Activated naive CD4-positive, alpha-beta T cell treated with anti-CD3 and anti-CD28 coated beads, Interleukin-2, amount 50 U/mL, for 24 hours (primary cell): ENCODE results near the gene RBMS3.
"Not testable (repeated sequence)": the region's sequence is repeated elsewhere in the genome, so short reads cannot be mapped to it uniquely, and the experiment has no call there.

Experiments
- H3K27ac Mint-ChIP-seq: one replicate; pipeline ENCODE4 v1.8.0; 2021; ENCODE audit warnings: mild to moderate bottlenecking, mixed read lengths
- H3K27me3 Mint-ChIP-seq: one replicate; pipeline ENCODE4 v1.8.0; 2021; ENCODE audit warnings: mixed read lengths
- H3K36me3 Mint-ChIP-seq: one replicate; pipeline ENCODE4 v1.8.0; 2021; ENCODE audit warnings: mixed read lengths
- H3K4me1 Mint-ChIP-seq: one replicate; pipeline ENCODE4 v1.8.0; 2021; ENCODE audit warnings: mixed read lengths
- H3K4me3 Mint-ChIP-seq: one replicate; pipeline ENCODE4 v1.8.0; 2021; ENCODE audit warnings: mild to moderate bottlenecking, mixed read lengths
- H3K9me3 Mint-ChIP-seq: one replicate; pipeline ENCODE4 v1.8.0; 2021; ENCODE audit warnings: mixed read lengths

The RBMS3 gene

DNA sequence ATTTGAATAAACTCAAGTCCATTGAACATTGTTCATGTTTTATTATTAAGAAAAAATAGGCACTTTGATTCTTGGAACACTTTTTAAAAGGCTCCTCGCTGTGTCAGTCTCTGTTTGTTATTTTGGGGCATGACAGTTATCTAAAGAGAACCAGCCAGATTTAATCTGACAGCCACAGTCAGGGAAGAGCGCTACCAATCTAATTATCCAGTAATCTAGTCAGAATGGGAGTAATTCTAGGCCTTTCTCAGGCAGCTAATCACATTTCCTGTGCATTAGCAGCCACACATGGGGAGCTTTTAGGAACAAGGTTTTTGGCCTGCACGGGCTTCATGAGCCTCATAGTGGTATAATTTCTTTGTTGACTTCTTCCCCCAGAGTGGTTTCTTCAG lies 362.2 kb downstream of the RBMS3 start:
- Mint-ChIP-seq H3K4me3 (no peak overlapping the region), H3K9me3 (no peaks in the 10 kb centered on the region), H3K36me3 (no peaks in the 10 kb centered on the region), H3K27me3 (peaks cover 2% of the 10 kb centered on the region), H3K4me1 (no peaks in the 10 kb centered on the region), H3K27ac (no peak overlapping the region)

DNA sequence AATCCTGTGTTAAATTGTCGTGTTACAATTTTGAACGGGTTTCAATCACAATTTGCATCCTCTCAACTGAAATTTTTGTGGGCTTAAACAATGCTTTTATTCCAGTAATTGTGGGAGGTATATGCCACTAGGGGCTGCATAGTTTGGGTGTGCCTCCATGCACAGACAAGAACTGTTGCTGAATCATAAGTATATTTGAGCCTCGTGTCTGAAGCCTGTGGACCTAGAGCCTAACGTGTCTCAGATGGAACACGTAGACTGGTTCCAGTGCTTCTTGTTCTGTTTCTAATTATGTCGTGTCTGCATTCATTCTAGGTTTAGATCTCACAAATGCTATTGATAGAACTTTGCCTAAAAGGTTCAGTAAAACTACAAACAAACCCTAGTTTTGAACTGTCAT lies 363.4 kb downstream of the RBMS3 start:
- Mint-ChIP-seq H3K4me1 (no peaks in the 10 kb centered on the region), H3K27me3 (peaks cover 2% of the 10 kb centered on the region), H3K36me3 (no peaks in the 10 kb centered on the region), H3K4me3 (no peak overlapping the region), H3K27ac (no peak overlapping the region), H3K9me3 (no peaks in the 10 kb centered on the region)

DNA sequence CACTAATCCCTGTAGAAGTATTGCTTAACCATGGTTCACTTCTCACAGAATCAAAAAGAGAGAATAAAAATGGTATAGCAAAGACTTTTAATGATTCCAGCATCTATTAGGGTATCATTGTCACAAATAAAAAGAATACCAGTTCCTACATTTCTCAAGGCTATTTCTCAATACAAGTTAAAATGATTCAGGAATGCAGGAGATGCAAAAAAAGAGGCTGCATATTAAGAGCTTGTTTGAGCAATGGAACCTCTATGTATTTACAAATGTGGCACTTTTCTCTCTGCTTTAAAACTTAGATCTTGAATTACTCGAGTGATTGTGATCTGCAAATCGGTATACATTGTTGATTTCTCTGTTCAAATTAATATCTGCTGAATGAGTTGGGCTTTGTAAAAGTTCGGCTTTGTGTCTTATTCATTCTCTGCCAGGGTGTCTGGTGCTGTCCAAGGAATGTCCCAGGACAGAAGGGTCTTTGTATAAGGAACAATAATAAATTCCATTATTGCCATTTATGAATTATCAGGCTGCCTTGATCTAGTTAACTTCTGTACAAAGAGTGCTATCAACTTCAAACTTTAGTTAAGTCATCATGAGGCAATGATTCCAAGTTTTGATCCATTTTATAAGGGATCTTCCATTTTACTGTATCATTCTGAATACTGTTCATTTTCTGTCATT lies 364.2 kb downstream of the RBMS3 start:
- H3K4me1 Mint-ChIP-seq, result no peaks in the 10 kb centered on the region

DNA sequence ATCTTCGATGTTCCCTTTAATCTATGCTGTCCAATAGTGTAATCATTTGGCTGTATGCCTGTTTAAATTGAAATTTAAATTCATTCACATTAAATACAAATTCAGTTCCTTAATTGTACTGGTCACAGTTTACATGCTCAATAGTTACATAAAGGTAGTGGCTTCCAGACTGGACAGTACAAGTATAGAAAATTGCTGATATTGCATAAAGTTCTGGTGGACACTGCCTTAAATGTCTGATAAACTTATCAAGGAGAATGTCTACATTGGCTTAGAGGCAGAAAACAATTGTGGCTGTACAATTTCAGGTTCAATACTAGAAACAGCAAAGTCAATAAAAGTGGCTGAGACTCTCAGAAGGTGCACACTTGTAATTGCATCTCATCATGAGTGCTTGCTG lies 365.2 kb downstream of the RBMS3 start:
- H3K9me3 Mint-ChIP-seq, result no peaks in the 10 kb centered on the region
- H3K27me3 Mint-ChIP-seq, result peaks cover 4% of the 10 kb centered on the region
- no peak overlapping the region for H3K27ac Mint-ChIP-seq
- no peaks in the 10 kb centered on the region for H3K36me3 Mint-ChIP-seq
- no peaks in the 10 kb centered on the region for H3K4me1 Mint-ChIP-seq
- H3K4me3 Mint-ChIP-seq, result no peak overlapping the region

More for the DNA sequence above, 364.2 kb downstream of the RBMS3 start:
- peaks cover 4% of the 10 kb centered on the region for H3K27me3 Mint-ChIP-seq
- no peak overlapping the region for H3K4me3 Mint-ChIP-seq
- no peak overlapping the region for H3K27ac Mint-ChIP-seq
- no peaks in the 10 kb centered on the region for H3K9me3 Mint-ChIP-seq
- H3K36me3 Mint-ChIP-seq, result no peaks in the 10 kb centered on the region

DNA sequence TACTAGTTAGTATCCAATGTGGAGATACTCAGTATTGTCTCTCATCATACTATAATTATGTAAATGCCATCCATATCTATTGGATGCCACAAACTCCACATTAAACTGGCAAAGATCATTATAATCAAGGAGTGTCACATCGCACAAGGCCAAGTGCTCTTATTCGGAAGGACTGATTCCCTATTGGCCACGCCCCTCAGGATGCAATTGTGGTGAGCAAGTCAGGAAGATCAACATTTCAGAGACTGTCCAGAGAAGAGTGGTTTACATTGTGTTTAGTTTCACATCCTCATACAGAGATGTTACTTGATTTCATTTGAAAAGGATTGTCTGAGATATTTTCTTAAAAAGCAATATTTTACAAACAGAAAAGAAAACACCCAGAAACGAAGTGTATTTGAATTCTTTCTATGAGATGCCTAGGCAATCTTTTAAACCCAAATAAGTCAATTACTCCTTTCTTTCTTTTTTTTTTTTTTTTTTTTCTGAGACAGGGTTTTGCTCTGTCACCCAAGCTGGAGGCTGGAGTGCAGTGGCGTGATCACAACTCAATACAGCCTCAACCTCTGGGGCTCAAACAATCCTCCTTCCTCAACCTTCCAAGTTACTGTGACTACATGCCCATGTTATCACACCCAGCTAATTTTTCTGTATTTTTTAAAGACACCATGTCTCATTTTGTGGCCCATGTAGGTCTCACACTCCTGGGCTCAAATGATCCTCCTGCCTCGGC lies 369.1 kb downstream of the RBMS3 start:
- Mint-ChIP-seq H3K4me3 (no peak overlapping the region), H3K36me3 (no peaks in the 10 kb centered on the region), H3K4me1 (no peaks in the 10 kb centered on the region), H3K27ac (no peak overlapping the region), H3K27me3 (peaks cover 7% of the 10 kb centered on the region), H3K9me3 (no peaks in the 10 kb centered on the region)

DNA sequence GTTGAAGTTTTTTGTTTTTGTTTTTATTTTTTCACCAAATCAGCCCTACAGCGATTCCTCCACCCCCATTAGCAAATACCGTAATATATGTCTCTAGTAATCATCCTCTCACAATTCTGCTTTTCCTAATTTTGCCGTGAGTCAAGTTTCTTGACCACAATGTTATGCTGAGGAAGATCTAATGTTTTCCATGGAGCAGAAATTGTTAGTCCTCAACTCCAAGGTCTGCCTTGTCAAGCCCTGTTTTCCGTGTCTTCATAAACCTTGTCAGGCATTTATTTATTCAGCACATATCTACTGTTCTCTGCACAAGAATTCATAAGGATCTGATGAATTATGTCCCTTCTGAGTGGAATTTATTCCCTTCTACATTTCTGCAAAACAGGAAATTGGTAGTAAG lies 372.8 kb downstream of the RBMS3 start:
- no peak overlapping the region for H3K4me3 Mint-ChIP-seq
- peaks cover 5% of the 10 kb centered on the region for H3K27me3 Mint-ChIP-seq
- H3K4me1 Mint-ChIP-seq, result no peaks in the 10 kb centered on the region
- H3K27ac Mint-ChIP-seq, result no peak overlapping the region
- H3K36me3 Mint-ChIP-seq, result no peaks in the 10 kb centered on the region
- H3K9me3 Mint-ChIP-seq, result no peaks in the 10 kb centered on the region

DNA sequence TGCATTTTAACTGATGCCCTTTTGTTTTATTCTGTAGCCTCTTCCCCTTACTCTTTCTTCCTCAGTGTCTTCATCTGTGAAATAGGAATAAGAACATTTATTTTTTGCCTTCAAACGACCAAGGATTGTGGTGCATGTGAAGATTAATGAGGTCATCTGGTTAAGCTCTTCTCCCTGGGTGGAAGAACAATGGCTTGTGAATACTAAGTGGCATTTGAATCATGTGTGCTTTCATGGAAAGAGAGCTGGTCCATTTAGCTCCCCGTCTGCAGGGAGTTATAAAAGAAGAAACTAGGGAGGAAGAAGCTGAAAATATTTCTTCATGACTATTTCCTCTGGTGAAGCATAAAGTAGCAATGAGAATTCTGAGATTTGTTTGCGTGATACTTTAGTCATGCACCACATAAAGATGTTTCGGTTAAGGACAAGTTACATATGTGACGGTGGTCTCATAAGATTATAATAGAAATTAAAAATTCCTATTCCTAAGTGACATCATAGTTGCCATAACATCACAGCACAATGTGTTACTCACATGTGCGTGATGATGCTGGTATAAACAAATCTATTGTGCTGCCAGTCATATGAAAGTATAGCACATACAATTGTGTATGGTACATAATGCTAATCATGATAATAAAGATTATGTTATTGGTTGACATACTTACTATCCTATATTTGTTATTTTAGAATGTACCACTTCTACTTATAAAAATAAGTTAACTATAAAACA lies 374.3 kb downstream of the RBMS3 start:
- no peak overlapping the region for H3K27ac Mint-ChIP-seq
- peaks cover 3% of the 10 kb centered on the region for H3K27me3 Mint-ChIP-seq
- H3K4me3 Mint-ChIP-seq, result no peak overlapping the region
- no peaks in the 10 kb centered on the region for H3K9me3 Mint-ChIP-seq
- no peaks in the 10 kb centered on the region for H3K4me1 Mint-ChIP-seq
- H3K36me3 Mint-ChIP-seq, result no peaks in the 10 kb centered on the region

DNA sequence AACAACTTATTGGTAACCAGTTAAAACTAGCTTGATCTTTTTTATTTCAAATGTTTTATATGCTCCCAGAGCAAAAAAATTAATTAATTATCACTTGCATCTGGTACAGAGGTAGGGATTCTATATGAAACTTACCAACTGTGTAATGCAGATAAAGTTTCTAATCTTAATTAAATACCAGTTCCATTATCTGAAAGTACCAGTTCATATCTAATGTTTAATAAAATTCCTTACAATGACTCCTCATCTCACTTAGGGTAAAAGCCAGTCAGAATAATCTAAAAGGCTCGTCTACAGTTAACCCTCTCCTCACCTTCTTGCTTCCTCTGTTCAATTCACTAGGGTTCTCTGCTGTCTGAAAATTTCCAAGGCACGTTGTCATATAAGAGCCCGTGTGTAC lies 384.8 kb downstream of the RBMS3 start:
- Mint-ChIP-seq H3K27me3 (no peaks in the 10 kb centered on the region), H3K36me3 (no peaks in the 10 kb centered on the region), H3K9me3 (no peaks in the 10 kb centered on the region), H3K4me1 (no peaks in the 10 kb centered on the region), H3K27ac (no peak overlapping the region), H3K4me3 (no peak overlapping the region)

DNA sequence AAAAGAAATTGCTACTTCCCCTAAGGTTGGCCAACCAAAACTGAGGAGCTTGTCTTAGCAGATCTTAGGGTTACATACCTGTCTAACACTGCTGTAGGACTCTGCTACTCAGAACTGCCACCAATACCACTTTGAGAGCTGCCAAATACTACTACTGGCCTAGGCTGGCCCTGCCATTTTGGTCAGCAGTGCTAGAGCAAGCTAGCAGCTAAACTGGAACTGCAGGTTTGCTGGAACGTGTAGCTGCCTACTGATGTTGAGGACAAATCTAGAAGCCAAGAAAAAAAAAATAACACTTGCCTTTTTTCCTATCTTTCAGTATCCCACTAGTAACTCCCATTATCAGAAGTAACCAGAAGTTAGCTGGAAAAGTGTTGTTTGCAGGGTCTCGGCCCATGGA lies 387.4 kb downstream of the RBMS3 start:
- no peaks in the 10 kb centered on the region for H3K36me3 Mint-ChIP-seq
- no peak overlapping the region for H3K4me3 Mint-ChIP-seq
- no peaks in the 10 kb centered on the region for H3K9me3 Mint-ChIP-seq
- H3K4me1 Mint-ChIP-seq, result no peaks in the 10 kb centered on the region
- H3K27me3 Mint-ChIP-seq, result no peaks in the 10 kb centered on the region
- H3K27ac Mint-ChIP-seq, result no peak overlapping the region

DNA sequence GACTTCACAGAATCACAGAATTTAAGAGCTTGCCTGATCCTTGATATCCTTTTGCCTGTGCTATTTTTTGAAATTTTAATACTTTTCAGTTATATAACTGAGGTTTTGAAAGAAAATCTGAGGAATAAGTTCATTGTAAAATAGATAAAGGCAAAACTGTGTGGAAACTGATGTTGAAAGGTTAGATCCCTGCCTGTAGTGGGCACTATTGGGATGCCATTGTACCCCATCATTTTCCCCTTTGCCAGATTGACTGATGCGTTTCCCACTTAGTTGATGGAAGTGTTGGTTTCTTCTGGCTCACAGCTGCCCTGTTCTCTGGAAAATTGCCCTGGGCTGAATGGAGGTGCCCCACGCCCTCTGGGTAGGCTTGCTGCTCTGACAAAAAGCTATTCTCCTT lies 387.9 kb downstream of the RBMS3 start:
- Mint-ChIP-seq H3K4me3 (no peak overlapping the region), H3K4me1 (no peaks in the 10 kb centered on the region), H3K36me3 (no peaks in the 10 kb centered on the region), H3K27me3 (no peaks in the 10 kb centered on the region), H3K9me3 (no peaks in the 10 kb centered on the region), H3K27ac (no peak overlapping the region)

DNA sequence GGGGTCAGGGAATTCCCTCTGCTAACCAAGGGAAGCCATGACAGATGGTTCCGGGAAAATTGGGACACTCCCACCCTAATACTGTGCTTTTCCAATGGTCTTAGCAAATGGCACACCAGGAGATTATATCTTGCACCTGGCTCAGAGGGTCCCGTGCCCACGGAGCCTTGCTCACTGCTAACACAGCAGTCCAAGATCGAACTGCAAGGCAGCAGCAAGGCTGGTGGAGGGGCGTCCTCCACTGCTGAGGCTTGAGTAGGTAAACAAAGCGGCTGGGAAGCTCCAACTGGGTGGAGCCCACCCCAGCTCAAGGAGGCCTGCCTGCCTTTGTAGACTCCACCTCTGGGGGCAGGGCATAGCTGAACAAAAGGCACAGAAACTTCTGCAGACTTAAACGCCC lies 389.6 kb downstream of the RBMS3 start:
- H3K27me3 Mint-ChIP-seq, H3K4me3 Mint-ChIP-seq, H3K4me1 Mint-ChIP-seq, H3K36me3 Mint-ChIP-seq, H3K27ac Mint-ChIP-seq, H3K9me3 Mint-ChIP-seq: not testable (repeated sequence)

DNA sequence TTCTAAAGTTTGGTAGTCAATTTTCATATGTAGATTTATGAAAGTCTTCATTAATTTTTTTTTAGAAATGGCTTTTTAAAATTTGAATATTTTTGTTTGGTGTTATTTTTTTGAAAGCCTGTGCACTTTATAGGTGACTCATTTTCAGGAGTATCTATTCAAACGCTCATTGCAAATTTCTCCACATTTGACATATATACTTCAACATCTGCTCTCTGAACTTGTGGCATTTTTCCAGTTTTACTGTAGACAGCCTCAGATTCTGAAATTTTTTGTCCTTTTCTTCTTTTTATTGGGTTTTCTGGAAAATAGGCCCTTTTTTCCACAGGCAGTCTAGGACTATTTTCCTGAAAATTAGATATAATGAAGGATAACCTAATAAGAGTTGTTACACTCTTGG lies 396.6 kb downstream of the RBMS3 start:
- no peaks in the 10 kb centered on the region for H3K27me3 Mint-ChIP-seq
- H3K27ac Mint-ChIP-seq, result no peak overlapping the region
- H3K9me3 Mint-ChIP-seq, result no peaks in the 10 kb centered on the region
- no peaks in the 10 kb centered on the region for H3K4me1 Mint-ChIP-seq
- H3K4me3 Mint-ChIP-seq, result no peak overlapping the region
- H3K36me3 Mint-ChIP-seq, result no peaks in the 10 kb centered on the region

DNA sequence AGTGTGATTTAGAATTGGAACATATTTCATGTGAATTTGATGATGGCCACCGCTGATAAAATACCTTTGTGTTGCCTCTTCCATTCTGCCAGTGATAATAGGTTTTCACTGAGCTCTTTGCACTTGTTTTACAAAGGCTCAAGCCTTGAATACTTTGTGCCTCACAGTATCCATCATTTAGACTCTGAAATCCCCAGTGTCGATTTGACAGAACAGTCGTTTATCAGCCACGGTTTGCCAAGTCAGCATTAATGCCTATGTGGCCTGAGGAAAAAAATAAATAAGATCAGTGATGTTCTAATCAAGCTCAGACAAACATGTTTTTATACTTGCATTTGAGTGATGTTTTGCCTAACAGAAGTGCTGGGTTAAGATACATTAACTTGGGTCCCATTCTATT lies 399.1 kb downstream of the RBMS3 start:
- H3K4me1 Mint-ChIP-seq, result no peaks in the 10 kb centered on the region
- H3K27me3 Mint-ChIP-seq, result no peaks in the 10 kb centered on the region
- H3K9me3 Mint-ChIP-seq, result no peaks in the 10 kb centered on the region

DNA sequence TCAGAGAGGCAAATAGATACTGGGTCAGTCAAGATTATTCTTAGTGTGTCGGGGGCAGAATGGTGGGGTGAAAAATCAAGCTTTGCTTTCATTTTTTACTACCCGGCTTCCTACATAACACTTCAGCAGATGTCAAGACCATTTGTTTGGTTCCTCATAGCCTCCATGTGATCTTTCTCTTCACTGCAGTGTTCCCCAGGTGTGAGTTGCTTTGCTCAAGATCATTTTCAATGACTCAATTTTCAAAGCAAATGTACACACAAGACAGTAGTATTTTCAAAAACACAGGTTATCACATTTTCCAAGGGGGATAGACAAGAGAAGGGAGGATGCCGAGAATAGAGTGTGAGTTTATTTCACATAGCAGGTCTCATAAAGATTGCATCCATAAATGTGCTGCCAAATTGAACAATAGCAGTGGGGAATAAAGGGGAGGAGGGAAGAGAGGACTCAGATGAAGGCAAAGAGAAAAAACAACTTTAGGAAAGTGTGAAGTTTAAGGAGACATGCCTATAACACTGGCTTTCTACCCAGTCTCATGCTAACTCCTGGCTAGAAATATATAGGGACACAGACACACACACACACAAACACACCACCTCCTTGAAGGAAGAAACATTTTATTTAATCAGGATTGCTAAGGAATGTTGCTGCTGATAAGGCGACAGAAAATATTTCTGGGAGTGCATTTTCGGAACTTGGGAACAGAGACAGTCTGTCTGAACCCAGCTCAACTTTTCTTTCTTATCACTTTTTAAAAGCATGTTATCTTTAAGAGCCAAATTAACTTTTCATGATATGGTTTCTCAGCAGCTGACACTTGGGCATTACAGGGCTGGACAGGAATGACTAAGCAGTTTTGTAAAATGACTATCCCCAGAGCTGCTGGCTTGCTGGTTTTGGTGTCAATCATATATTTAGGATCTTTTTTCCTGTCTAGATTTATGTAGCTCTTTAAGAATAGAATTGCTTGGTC lies 402.4 kb downstream of the RBMS3 start:
- no peak overlapping the region for H3K4me3 Mint-ChIP-seq
- no peaks in the 10 kb centered on the region for H3K4me1 Mint-ChIP-seq
- no peaks in the 10 kb centered on the region for H3K9me3 Mint-ChIP-seq
- H3K27me3 Mint-ChIP-seq, result no peaks in the 10 kb centered on the region
- no peaks in the 10 kb centered on the region for H3K36me3 Mint-ChIP-seq
- no peak overlapping the region for H3K27ac Mint-ChIP-seq

More for the DNA sequence above, 399.1 kb downstream of the RBMS3 start:
- Mint-ChIP-seq H3K27ac (no peak overlapping the region), H3K36me3 (no peaks in the 10 kb centered on the region), H3K4me3 (no peak overlapping the region)

DNA sequence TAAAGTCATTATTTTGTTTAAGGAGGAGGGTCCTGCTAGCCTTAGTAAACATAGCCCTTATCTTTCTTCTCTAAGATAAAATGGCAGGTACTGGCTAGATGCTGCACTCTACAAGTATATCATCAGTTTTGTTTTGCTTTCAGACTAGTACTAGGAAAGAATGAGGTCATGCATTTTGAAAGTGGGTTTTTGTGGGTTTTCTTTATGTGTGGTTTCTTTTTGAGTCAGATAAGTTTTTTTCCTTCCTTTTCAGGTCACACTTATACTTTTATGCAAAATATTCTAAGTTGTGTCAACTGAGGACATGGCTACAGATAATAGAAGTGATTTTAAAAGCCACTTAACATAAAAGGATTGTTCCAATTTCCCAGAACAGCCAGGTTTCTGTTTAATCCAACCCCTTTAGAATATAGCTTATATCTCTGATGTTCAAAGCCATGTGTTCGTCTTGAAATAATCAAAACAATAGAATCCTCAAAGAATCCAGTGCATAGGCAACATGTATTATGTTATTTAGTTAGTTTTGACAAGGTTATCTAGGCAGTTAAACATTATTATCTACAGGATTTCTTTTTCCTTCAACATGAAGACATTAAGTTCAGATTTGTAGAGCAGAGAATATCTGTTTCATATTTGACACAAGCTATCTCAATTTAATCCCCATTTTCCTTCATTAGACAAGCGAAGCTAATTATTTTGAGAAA lies 406.2 kb downstream of the RBMS3 start:
- Mint-ChIP-seq H3K4me1 (no peaks in the 10 kb centered on the region), H3K36me3 (no peaks in the 10 kb centered on the region), H3K4me3 (no peak overlapping the region), H3K9me3 (no peaks in the 10 kb centered on the region), H3K27me3 (no peaks in the 10 kb centered on the region), H3K27ac (no peak overlapping the region)
